GM18507 (cell line): ENCODE data around the gene SIN3A.
A peak's percentile ranks its signal among the peaks of the same experiment; 100 is the strongest.
"Not testable (repeated sequence)": the region's sequence is repeated elsewhere in the genome, so short reads cannot be mapped to it uniquely, and the experiment has no call there.

Experiments
- DNase-seq: peaks from one replicate; pipeline ENCODE4 v3.0.0; 2011; ENCODE audit warnings: low read depth; ENCODE audit not compliant: insufficient read length; ENCODE audit errors: extremely low spot score
- FAIRE-seq: peaks from 2 replicates; lab custom pipeline; 2011; peaks lifted over from hg19 to GRCh38; lab: Jason Lieb, UNC

SIN3A gene

DNA sequence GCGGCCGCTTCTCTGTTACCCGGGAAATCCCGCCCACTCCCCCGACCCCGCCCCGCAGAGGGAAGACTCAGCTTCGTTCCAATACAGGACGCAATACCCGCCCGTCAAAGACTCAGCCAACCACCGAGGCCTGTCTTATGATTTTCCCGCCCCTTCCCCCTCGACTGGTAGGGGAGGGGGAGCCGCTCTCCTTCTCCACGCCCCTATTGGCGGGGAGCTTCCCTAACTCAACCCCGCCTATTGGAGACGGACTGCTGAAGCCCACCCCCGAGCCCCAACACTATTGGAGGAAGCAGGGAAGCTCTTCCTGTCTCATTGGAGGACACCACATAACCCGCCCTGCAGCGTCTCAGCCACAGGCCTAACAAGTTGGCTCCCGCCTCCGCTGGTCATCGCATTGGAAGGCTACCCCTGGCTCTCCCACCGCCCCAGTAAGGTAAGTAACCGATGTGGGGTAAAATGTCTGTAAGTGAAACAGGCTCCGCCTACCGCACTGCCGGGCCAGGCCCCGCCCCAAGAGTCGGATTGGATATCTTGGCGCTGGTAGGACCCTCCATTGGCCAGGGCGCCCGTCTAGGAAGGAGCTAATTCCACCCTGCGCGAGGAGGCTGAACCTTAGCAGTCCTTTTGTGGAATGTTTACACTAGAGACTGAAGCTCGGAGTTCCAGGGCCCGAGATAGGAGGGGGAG is at the start of gene SIN3A:
SIN3A (minus strand) TSS at position 17 of the 690 bp plus-strand sequence. CDS start 21,315 bp downstream, outside the sequence.
- FAIRE-seq (peak; percentile 99), DNase-seq (peak; percentile 66)

DNA sequence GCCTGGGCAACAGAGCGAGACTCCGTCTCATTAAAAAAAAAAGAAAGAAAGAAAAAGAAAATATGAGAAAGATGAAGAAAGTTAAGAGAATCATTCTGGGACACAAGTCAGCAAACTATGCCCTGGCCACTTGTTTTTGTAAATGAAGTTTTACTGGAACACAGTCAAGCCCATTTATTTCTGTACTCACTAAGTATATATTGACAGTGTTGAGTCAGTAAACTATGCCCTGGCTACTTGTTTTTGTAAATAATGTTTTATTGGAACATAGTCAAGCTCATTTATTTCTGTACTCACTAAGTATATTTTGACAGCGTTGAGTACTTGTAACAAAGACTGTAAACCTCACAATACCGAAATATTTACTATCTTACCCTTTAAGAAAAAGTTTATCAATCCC is 42.2 kb upstream of the SIN3A start:
- no peak for DNase-seq
- no peak for FAIRE-seq

DNA sequence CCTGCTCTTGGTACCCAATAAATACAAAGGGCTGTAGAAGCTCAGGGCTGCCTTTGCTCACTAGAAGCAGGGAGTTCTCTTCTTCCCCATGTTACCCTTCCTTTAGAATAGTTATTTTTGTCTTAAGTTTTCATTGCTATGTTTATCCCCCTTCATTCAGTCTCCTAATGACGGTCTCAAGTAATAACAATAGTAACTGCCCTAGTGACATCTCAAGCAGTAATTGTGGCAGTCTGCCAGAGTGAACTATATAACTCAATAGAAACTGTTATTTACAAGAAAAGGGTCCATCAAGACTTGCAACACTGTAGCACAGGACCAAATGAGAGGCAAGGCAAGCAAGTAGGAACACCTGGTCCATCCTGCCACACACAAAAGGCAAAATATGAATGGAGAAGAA is 32.5 kb upstream of the SIN3A start:
- no peak for DNase-seq
- no peak for FAIRE-seq

DNA sequence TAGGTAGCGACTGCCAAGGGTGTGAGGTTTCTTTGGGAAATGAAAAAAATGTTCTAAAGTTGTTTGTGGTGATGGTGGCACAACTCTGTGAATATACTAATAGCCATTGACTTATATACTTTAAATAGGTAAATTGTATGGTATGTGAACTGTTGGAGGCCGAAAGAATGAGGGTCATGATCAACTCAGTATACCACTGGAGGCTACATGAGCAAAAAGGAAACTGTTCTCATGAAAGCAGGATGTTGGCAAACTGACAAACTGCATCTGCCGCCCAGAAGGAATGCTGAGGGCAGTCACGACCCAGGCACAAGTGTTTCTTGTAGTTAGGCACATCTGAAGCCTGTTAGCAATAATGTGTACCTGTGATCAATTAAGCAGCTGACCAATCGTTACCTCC is 32.1 kb upstream of the SIN3A start:
- not testable (repeated sequence) for DNase-seq, FAIRE-seq

DNA sequence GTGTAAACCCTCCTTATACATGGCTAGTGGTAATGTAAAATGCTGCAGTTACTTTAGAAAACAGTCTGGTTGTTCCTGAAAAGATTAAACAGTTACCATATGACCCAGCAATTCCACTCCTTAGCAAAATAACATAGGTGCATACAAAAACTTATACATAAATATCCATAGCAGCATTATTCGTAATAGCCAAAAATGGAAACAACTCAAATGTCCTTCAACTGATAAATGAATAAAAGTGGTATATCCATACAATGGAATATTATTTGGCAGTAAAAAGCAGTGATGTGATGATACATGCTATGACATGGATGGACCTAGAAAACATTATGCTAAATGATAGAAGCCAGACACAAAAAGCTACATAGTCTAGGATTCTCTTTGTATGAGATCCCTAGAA is 31.6 kb upstream of the SIN3A start:
- no peak for FAIRE-seq
- no peak for DNase-seq

DNA sequence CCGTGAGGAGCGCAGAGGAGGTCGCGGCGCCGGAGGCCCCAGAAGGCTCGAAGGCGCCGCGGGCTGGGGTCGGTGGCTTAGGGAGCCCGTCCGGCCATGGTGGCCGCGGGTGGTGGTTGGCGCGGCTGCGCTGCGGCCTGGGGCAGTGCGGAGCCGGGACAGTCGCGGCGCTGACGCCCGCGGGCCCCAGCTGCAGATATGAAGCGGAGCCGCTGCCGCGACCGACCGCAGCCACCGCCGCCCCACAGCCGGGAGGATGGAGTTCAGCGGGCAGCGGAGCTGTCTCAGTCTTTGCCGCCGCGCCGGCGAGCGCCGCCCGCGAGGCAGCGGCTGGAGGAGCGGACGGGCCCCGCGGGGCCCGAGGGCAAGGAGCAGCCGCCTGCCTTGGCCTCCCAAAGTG is 29.0 kb upstream of the SIN3A start:
- not testable (repeated sequence) for DNase-seq, FAIRE-seq

DNA sequence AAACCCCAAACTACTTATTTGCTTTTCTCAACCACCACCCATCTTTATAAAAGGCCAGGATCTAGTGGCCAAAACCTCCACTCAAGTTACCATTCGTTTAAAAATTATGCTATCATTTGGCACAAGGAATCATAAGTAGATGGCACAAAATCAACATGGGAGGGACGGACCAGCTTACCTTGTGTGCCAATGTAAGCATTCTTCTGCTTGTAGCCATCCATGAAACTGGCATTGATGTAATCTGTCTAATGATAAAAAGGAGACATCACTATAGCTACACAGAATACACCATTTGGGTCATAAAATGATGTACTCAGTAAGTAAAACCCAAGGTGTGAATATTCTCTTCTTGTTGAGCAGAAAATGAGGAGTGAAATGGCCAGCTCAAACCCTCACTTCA is 28.2 kb upstream of the SIN3A start:
- FAIRE-seq (no peak), DNase-seq (no peak)

DNA sequence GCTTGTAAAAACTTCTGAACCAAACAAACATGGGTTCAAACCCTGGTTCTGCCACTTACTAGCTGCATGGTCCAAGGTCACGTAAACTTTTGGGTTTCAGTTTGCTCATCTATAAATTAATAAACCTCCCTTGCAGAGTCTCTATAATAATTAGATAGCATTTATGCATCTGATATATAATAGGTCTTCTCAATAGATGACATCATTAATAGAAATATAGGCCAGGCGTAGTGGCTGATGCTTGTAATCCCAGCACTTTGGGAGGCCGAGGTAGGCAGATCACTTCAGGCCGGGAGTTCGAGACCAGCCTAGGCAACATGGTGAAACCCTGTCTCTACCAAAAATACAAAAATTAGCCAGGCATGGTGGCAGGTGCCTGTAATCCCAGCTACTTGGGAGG is 25.6 kb upstream of the SIN3A start:
- FAIRE-seq, DNase-seq: not testable (repeated sequence)

DNA sequence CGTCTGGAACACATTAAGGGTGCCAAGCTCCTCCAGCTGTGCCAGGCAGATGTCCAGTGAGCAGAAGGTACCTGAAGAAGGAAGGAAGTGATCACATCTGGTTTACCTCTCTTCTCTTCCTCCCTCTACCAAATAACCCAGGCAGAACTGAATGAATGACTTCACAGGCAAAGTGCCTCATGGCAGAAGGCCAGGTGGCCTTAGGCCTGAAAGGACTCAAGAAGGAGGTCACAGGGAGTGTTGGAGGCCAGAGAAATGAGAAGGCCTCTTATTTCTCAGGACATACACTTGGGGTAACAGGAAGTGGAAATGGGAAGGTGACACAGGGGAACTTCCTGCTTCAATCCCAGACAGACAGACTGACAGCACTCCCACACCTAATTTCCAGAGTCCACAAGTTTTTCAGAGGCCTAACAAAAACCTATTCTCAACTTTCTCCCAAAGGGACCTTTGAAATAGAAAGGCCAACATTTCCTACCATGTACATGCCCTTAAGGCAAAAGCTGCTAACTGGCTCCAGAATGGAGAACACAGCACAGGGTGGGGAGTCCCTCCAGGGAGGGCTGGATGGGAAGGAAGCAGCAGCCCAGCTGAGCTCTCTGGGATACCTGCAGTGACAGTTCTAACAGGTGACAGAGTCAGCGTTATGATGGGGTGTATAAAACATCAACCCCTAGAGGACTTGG is 17.6 kb upstream of the SIN3A start:
- DNase-seq: no peak

DNA sequence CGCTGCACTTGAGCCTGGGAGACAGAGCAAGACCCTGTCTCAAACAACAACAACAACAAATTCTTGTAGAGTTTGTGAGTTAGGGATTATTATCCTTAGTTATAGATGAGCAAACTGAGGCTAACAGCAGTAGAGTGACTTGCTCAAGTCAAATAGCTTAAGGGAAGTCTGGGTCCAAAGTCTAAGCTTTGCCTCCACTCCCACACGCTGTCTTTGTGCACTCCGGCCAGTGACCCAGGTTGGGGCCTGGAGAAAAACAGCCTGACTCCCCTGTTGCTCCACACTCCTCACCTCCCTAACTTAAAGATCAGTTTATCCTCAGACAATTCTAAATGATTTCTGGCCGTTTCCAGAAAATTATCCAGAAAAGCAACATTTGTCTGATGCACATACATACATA is 9.2 kb upstream of the SIN3A start:
- DNase-seq (no peak), FAIRE-seq (no peak)

More for the DNA sequence above, 17.6 kb upstream of the SIN3A start:
- FAIRE-seq: no peak

DNA sequence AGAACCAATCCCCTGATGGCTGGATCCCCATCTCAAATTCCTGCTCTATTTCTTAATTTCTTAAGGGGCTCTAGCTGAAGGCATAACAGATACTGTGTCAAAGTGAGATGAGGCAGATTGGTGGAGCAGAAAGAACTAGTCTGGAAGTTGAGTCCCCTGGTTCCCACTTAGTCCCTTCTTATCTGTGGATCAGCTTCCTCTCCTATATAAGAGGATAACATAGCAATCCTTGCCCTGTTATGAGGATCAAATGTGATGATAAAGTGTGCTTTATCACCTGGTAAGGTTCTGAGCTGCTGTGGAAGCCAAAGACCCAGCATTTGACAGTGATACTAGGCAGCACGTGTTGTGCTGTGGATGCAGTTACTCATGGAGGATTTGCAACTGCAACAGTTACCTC is 8.1 kb upstream of the SIN3A start:
- DNase-seq (no peak), FAIRE-seq (no peak)

DNA sequence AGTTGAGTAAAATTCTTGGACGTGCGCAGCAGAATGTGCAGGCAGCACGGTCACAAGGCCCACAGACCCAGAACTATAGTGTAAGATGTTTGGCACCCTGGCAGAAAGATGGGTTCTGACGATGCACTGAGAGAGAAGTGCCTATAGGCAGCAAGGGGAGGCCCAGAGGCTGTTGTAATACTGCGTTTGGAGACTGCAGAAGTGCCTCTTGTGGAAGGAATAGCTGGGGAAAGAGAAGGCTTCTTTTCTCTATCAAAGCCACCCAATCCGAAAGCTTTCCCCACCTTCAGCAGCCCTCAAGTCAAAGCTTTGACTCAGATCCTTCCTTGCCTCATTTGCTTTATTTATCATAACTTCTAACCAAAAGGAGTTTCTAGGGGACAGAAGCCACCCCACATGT is 5.2 kb upstream of the SIN3A start:
- FAIRE-seq: no peak
- DNase-seq: no peak

DNA sequence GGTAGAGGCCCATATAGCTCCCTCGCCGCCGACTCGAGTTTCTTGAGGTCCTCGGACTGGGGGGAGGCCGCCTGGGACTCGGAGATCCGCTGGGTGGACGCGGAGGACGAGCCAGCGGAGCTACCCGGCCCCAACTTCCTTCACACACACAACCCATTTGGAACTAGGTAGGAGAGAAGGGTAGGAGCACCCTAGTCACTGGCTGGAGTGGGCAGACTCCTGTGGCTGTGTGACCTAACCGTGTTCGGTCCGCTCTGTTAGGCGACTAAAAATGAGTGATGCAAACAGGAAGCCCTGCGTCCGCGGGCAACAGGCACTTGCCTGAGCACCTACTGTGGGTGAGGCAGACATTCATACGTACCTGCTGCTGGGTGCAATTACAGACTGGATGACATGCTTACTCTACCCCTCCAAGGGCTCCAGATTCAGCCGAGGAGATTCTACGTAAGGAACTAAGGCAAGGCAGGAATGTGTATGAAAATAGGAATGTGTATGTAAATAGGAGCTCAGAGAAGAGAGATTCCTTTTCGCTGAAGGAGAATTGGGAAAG is 4.6 kb upstream of the SIN3A start:
- no peak for FAIRE-seq
- DNase-seq: no peak

DNA sequence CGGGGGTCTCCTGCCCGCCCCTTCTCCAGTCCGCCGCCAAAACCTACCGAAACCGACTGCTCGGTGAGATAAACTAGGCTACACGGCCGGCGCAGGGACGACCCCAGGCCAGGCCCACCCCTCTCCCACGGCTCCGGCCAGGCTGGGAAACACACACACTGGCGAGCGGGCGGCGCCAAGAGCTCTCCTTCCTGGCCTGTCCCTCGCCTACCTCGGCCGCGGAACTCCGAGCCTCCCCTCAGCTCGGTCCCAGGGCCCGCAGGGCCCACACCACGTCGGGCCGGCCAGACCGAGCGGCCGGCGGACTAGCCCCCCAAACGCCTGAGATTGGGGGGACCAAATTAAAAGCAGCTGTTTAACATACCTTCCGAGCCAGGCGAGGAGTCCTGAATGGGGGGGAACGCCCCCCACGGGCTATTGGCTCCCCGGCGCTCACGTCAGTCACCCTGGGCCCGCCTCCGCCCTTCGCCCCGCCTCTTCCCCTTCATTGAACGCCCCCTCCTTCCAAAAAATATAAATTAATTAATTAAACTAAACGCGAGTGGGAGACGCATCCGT is 4.0 kb upstream of the SIN3A start:
- peak; percentile 80 for FAIRE-seq
- DNase-seq: peak; percentile 75

DNA sequence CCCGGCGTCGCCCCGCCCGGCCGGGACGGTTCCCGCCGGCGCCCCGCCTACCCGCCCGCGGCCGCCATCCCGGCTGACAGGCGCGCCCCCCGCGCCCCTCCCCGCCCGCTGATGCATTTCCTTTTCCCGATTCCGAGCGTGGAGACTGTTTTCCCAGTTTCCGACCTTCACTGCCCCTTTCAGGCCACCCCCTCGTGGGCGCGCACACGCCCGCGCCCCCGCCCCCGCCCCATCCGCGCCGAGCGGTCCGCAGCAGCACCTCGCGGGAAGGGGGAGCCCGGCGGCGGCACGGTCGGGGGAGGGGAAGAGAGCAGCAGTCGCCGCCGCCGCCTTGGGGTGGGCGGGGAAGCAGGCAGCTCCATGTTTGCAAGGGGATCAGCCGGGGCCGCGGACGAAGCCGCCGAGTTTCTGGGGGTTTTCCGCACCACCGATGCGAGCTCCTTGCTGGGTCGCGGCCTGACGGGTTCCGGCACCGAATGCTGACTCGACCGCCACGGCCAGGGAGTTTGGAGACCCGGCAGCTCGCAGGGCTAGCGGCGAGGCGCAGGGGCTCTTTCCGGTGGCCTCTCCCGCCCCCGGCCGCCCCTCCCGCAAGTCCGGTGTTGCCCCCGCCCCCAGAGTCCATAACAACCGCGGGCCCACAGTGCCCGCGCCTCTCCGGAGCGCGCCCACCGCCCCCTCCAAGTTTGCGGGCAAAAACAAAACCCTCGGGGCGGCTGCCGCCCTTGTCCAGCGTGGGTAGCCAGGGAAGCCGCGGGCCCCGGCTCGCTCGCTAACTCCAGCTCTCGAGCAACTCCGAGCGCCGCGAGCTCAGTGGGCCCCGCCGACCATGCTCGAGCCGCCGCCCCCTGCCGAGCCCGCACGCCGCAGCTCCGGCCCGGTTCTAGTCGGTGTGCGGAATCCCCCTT is 3.2 kb upstream of the SIN3A start:
- DNase-seq (no peak), FAIRE-seq (no peak)

DNA sequence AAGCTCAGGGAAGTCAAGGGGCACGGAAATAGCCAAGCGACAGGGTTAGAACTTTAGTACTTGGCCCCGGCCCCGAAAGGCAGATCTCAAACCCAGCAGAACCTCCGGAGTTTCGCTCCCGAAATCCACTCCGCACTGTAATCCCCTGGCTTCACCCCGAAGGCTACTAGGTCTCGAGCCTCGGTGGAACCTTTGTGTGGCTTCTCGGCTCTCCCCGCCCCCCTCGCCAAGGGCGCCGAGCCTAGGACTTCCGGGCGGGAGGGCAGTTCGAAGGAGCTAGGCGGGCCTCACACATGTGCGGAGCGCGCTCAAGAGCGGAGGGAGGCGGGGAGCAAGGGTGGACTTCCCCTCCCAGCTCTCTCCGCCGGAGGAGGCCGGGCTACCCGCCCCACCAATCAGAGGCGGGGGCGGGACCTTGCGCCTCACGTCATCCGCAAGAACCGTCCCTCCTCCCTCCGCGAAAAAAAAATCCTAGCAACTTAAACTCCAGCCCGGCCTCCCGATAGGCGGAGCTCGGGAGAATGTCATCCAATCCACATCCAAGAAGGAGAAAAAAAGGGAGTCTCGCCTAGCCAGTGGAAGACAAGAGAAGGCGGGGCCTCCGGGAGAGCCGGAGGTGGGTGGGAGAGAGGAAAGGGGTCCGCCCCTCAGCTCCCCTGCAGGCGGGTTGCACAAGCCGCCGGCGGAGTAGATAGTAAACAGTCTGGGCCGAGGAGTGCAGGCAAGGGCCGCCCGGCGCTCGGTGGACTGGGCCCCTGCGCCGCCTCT is 2.4 kb upstream of the SIN3A start:
- peak; percentile 87 for DNase-seq
- FAIRE-seq: no peak

DNA sequence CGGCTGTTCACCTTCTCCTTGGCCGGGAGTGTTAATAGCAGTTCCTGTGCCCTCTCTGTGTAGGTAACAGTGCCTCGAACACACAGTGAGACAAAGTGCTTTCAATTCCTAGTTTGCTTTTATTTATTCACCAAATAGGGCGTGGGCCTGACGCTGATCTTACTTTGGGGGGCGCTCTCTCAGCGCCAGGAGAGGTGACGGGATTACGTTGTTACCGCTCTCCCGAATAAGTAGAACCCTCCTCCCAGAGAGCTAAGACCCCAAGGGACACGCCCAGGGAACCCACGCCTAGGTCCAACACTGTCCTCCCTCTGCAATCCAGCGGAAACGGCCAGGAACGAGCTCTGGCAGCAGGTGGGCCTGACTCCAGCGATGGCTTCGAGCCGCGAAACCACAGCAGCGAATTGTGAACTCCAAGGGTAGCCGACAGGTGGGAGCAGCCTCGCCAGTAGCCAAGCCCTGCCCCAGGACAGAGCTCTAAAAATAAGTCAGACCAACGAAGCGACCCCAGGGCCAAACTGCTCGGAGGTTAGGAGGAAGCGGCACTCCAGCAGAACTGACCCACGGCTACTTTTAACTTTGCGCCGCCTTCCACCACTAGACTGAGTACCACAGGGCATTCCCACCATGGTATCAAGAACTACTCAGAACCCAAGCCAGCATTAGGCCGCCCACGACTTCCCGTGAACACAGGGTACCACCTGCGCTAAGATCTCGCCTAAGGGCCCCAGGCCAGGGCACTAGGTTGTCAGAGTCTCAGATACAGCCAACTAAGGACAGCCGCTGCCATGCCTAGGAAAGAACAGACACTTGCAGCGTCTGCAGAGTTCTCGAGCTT is 1.6 kb upstream of the SIN3A start:
- FAIRE-seq (no peak), DNase-seq (no peak)

DNA sequence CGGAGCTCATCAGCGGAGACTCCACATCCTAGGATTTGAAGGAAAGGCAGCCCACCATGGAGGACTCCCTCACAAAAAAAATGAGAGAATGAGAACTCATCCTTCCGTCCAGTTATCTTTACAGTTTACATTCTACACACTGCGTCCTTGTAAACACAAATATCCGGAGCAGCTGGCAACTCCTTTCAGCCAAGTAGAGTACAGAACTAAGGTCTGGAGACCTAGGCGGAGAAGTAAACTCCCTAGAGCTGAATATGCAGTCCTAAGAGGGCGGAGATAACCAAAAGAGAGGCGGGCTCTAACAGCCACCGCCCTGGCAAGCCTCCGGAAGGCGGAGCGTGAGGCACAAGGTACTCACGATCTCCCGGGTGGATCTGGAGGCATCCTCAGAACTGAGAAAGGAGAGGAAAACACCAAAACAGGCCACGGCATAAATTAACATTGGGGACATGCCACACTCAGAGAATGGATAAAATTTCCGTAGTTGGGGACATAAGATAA is 924 bp upstream of the SIN3A start:
- FAIRE-seq: no peak

More for the DNA sequence above, 924 bp upstream of the SIN3A start:
- no peak for DNase-seq
